ENCODE data around the gene RBM14. TPM values are rescaled to one million over a fixed set of nuclear protein-coding genes. Genes with fewer than 3 reads are reported as not detected.
A peak's percentile ranks its signal among the peaks of the same experiment; 100 is the strongest.

Gene RBM14
- total RNA-seq, 2 donors from 2014 or later, result 90.0 to 110 TPM

- no peak overlapping the region for H3K27ac Mint-ChIP-seq
- H3K27me3 Mint-ChIP-seq (ENCODE audit: insufficient read depth), result no peaks in the 10 kb centered on the region
- no peak for DNase-seq
- no peaks in the 10 kb centered on the region for H3K9me3 ChIP-seq (ENCODE audit: control insufficient read depth, low read length)
- peaks cover 12% of the 10 kb centered on the region for H3K4me1 Mint-ChIP-seq
- no peak overlapping the region for H3K9ac ChIP-seq (ENCODE audit: extremely low read depth, low read length, poor library complexity, severe bottlenecking)
- H3K4me3 ChIP-seq (ENCODE audit: low read length), result no peak overlapping the region
- peaks cover 76% of the 10 kb centered on the region for H3K36me3 Mint-ChIP-seq (ENCODE audit: low read depth)
- peaks cover 94% of the 10 kb centered on the region for H3K36me3 ChIP-seq (ENCODE audit: control insufficient read depth, insufficient read depth, low read length)
- H3K4me3 Mint-ChIP-seq, result no peak overlapping the region
- WGBS, 2 experiments (ENCODE audit: insufficient coverage in 1 of 2, insufficient read length in 1 of 2), result 97 to 98% methylated on average over 25 of the region's 25 CpGs
- H3K9me3 Mint-ChIP-seq, result no peaks in the 10 kb centered on the region
- no peak overlapping the region for H3K27ac ChIP-seq (ENCODE audit: low read depth, low read length)
- H3K27me3 ChIP-seq (ENCODE audit: control insufficient read depth, insufficient read depth, low read length, poor library complexity, severe bottlenecking), result no peaks in the 10 kb centered on the region
- H3K4me1 ChIP-seq (ENCODE audit: control insufficient read depth, insufficient read depth, low read length), result peaks cover 6% of the 10 kb centered on the region
- TF ChIP-seq CTCF (conservative IDR thresholded peaks at IDR 0.05), result no peak
Observed at GRCh38 chr11:66626382-66626781, 10.0 kb downstream of the RBM14 start.

- Histone ChIP-seq H3K4me3 (ENCODE audit: low read length) (no peak overlapping the region), H3K9ac (ENCODE audit: extremely low read depth, low read length, poor library complexity, severe bottlenecking) (no peak overlapping the region), H3K36me3 (ENCODE audit: control insufficient read depth, insufficient read depth, low read length) (peaks cover 94% of the 10 kb centered on the region), H3K4me1 (ENCODE audit: control insufficient read depth, insufficient read depth, low read length) (peaks cover 6% of the 10 kb centered on the region), H3K27me3 (ENCODE audit: control insufficient read depth, insufficient read depth, low read length, poor library complexity, severe bottlenecking) (no peaks in the 10 kb centered on the region), H3K9me3 (ENCODE audit: control insufficient read depth, low read length) (no peaks in the 10 kb centered on the region), H3K27ac (ENCODE audit: low read depth, low read length) (no peak overlapping the region)
- Mint-ChIP-seq H3K27me3 (ENCODE audit: insufficient read depth) (no peaks in the 10 kb centered on the region), H3K27ac (no peak overlapping the region), H3K4me1 (peaks cover 9% of the 10 kb centered on the region), H3K36me3 (ENCODE audit: low read depth) (peaks cover 77% of the 10 kb centered on the region), H3K4me3 (no peak overlapping the region), H3K9me3 (no peaks in the 10 kb centered on the region)
- 92 to 100% methylated on average over 1 to 7 of the region's 7 CpGs for WGBS, 2 experiments (ENCODE audit: insufficient coverage in 1 of 2, insufficient read length in 1 of 2)
- DNase-seq, result no peak
- TF ChIP-seq CTCF (conservative IDR thresholded peaks at IDR 0.05), result no peak
Observed at GRCh38 chr11:66626926-66627325, 10.5 kb downstream of the RBM14 start.

GRCh38 chr11:66628061-66628603 lies 11.7 kb downstream of the RBM14 start:
- peaks cover 86% of the 10 kb centered on the region for H3K36me3 Mint-ChIP-seq (ENCODE audit: low read depth)
- H3K27me3 ChIP-seq (ENCODE audit: control insufficient read depth, insufficient read depth, low read length, poor library complexity, severe bottlenecking), result no peaks in the 10 kb centered on the region
- H3K4me1 ChIP-seq (ENCODE audit: control insufficient read depth, insufficient read depth, low read length), result peaks cover 2% of the 10 kb centered on the region
- no peak for TF ChIP-seq CTCF (conservative IDR thresholded peaks at IDR 0.05)
- 92 to 97% methylated on average over 4 to 7 of the region's 7 CpGs for WGBS, 2 experiments (ENCODE audit: insufficient coverage in 1 of 2, insufficient read length in 1 of 2)
- H3K4me1 Mint-ChIP-seq, result peaks cover 1% of the 10 kb centered on the region
- no peaks in the 10 kb centered on the region for H3K27me3 Mint-ChIP-seq (ENCODE audit: insufficient read depth)
- H3K9ac ChIP-seq (ENCODE audit: extremely low read depth, low read length, poor library complexity, severe bottlenecking), result no peak overlapping the region
- H3K9me3 Mint-ChIP-seq, result no peaks in the 10 kb centered on the region
- H3K9me3 ChIP-seq (ENCODE audit: control insufficient read depth, low read length), result no peaks in the 10 kb centered on the region
- H3K36me3 ChIP-seq (ENCODE audit: control insufficient read depth, insufficient read depth, low read length), result peaks cover 96% of the 10 kb centered on the region
- H3K27ac ChIP-seq (ENCODE audit: low read depth, low read length), result no peak overlapping the region
- no peak overlapping the region for H3K4me3 ChIP-seq (ENCODE audit: low read length)
- peak overlapping the region; percentile 2 for H3K27ac Mint-ChIP-seq
- H3K4me3 Mint-ChIP-seq, result no peak overlapping the region
- no peak for DNase-seq

Measured in endodermal cell (in vitro differentiated cells).